Neural cell (in vitro differentiated cells): ENCODE results near the gene SFI1. TPM values are rescaled to one million over a fixed set of nuclear protein-coding genes. Genes with fewer than 3 reads are reported as not detected.

ENCODE experiments used
- H2AFZ ChIP-seq: fragments of 200-600, 300-800 bp; sonication (generic), shearing (Covaris generic); 2 replicates; pipeline ENCODE4 v1.6.0; 2014; ENCODE audit warnings: low read depth, mild to moderate bottlenecking, antibody characterized with exemption, low read length, moderate library complexity
- H3F3A ChIP-seq: fragments of 200-600 bp; shearing (Covaris generic); 2 replicates; pipeline ENCODE4 v1.6.1; 2016; ENCODE audit warnings: mild to moderate bottlenecking, moderate library complexity, mixed read lengths, antibody characterized with exemption, low read length; ENCODE audit not compliant: insufficient read depth, poor library complexity, severe bottlenecking
- H3K27ac ChIP-seq: fragments of 200-600, 300-800 bp; sonication (generic), shearing (Covaris generic); 2 replicates; pipeline ENCODE4 v1.5.1; 2014; ENCODE audit warnings: mild to moderate bottlenecking, low read length, moderate library complexity
- H3K27me3 ChIP-seq: fragments of 300-800, 200-600 bp; sonication (generic), shearing (Covaris generic); 2 replicates; pipeline ENCODE4 v1.6.0; 2014; ENCODE audit warnings: mild to moderate bottlenecking, low read depth, low read length, moderate library complexity; ENCODE audit not compliant: insufficient read depth
- H3K36me3 ChIP-seq: fragments of 300-800, 200-600 bp; sonication (generic), shearing (Covaris generic); 2 replicates; pipeline ENCODE4 v1.5.1; 2014; ENCODE audit warnings: mild to moderate bottlenecking, antibody characterized with exemption, low read length, moderate library complexity; ENCODE audit not compliant: insufficient read depth
- H3K4me2 ChIP-seq: fragments of 300-800, 200-600 bp; sonication (generic), shearing (Covaris generic); 2 replicates; pipeline ENCODE4 v1.6.0; 2014; ENCODE audit warnings: mild to moderate bottlenecking, low read length
- H3K4me3 ChIP-seq: fragments of 300-800, 200-600 bp; sonication (generic), shearing (Covaris generic); 2 replicates; pipeline ENCODE4 v1.5.1; 2014; ENCODE audit warnings: mild to moderate bottlenecking, low read length, moderate library complexity
- H3K79me2 ChIP-seq: fragments of 200-600 bp; shearing (Covaris generic); replicated peaks from 2 replicates; pipeline ENCODE4 v1.6.0; 2014; ENCODE audit warnings: mild to moderate bottlenecking, low read length, moderate library complexity; ENCODE audit not compliant: insufficient read depth
- H3K9ac ChIP-seq: fragments of 300-800, 200-600 bp; sonication (generic), shearing (Covaris generic); 2 replicates; pipeline ENCODE4 v1.6.1; 2016; ENCODE audit warnings: mild to moderate bottlenecking, low read length, mixed read lengths
- H3K9me2 ChIP-seq: fragments of 200-600 bp; shearing (Covaris generic); 2 replicates; pipeline ENCODE4 v1.6.1; 2016; ENCODE audit warnings: mild to moderate bottlenecking, low read length, mixed read lengths; ENCODE audit not compliant: insufficient read depth
- H3K9me3 ChIP-seq: fragments of 200-600, 300-800 bp; sonication (generic), shearing (Covaris generic); 2 replicates; pipeline ENCODE4 v1.6.1; 2016; ENCODE audit warnings: mild to moderate bottlenecking, mixed run types, low read length, moderate library complexity, mixed read lengths
- H4K20me1 ChIP-seq: fragments of 200-600 bp; shearing (Covaris generic); 2 replicates; pipeline ENCODE4 v1.6.1; 2016; ENCODE audit warnings: mild to moderate bottlenecking, mixed run types; ENCODE audit not compliant: insufficient read depth
- EP300 ChIP-seq: fragments of 450-650 bp; conservative IDR thresholded peaks from 2 replicates; pipeline ENCODE4 v1.6.1; 2014; ENCODE audit warnings: antibody characterized with exemption, mild to moderate bottlenecking, moderate library complexity; ENCODE audit not compliant: poor library complexity, severe bottlenecking
- EZH2 ChIP-seq: fragments of 200-600, 300-800 bp; shearing (Covaris generic), sonication (generic); IDR thresholded peaks from 2 replicates; pipeline ENCODE4 v1.6.1; 2014; ENCODE audit warnings: antibody characterized with exemption, low read length, borderline replicate concordance, mild to moderate bottlenecking; ENCODE audit not compliant: insufficient read depth, poor library complexity, severe bottlenecking
- MXI1 ChIP-seq: fragments of 450-650 bp; conservative IDR thresholded peaks from 2 replicates; pipeline ENCODE4 v1.6.1; 2014; ENCODE audit warnings: antibody characterized with exemption, mild to moderate bottlenecking; ENCODE audit not compliant: poor library complexity, severe bottlenecking
- POLR2AphosphoS5 ChIP-seq: IDR thresholded peaks from 2 replicates; pipeline ENCODE4 v1.6.1; 2012
- RAD21 ChIP-seq: fragments of 450-650 bp; conservative IDR thresholded peaks from 2 replicates; pipeline ENCODE4 v1.6.1; 2014; ENCODE audit warnings: antibody characterized with exemption, mild to moderate bottlenecking, moderate library complexity
- REST ChIP-seq: IDR thresholded peaks from 2 replicates; pipeline ENCODE4 v1.6.1; 2012; ENCODE audit warnings: borderline replicate concordance
- SMC3 ChIP-seq: fragments of 450-650 bp; conservative IDR thresholded peaks from 2 replicates; pipeline ENCODE4 v1.6.1; 2014; ENCODE audit warnings: antibody characterized with exemption, mild to moderate bottlenecking, moderate library complexity; ENCODE audit not compliant: poor library complexity
- TAF1 ChIP-seq: IDR thresholded peaks from 2 replicates; pipeline ENCODE4 v1.6.1; 2012; ENCODE audit warnings: low read depth
- polyA plus RNA-seq: library from polyadenylated mRNA; depleted of rRNA; stranded (reverse); fragments of >200 nt; gene quantifications from 2 replicates; pipeline ENCODE4 v1.2.3, GENCODE V29; 2014
- TF ChIP-seq, protein P1 (sequence below): fragments of 450-650 bp; IDR thresholded peaks from 2 replicates; pipeline ENCODE4 v1.5.1; 2014; ENCODE audit warnings: antibody characterized with exemption, mild to moderate bottlenecking, moderate library complexity; ENCODE audit not compliant: poor library complexity, severe bottlenecking

Gene SFI1
- polyA plus RNA-seq, 1 donor from 2014 or later: 19.9 TPM

GRCh38 chr22:31544481-31545480, 48.4 kb downstream of the SFI1 start:
- Histone ChIP-seq H3K79me2 (no peaks in the 10 kb centered on the region), H3K27me3 (no peaks in the 10 kb centered on the region), H2AFZ (no peak overlapping the region), H3K36me3 (no peaks in the 10 kb centered on the region), H4K20me1 (no peaks in the 10 kb centered on the region), H3K9ac (no peak overlapping the region), H3K27ac (no peak overlapping the region), H3K4me2 (no peak overlapping the region), H3K9me2 (no peaks in the 10 kb centered on the region), H3K9me3 (no peaks in the 10 kb centered on the region), H3F3A (no peaks in the 10 kb centered on the region), H3K4me3 (no peak overlapping the region)
- TF ChIP-seq EP300: no peak
- TF ChIP-seq, protein P1, sequence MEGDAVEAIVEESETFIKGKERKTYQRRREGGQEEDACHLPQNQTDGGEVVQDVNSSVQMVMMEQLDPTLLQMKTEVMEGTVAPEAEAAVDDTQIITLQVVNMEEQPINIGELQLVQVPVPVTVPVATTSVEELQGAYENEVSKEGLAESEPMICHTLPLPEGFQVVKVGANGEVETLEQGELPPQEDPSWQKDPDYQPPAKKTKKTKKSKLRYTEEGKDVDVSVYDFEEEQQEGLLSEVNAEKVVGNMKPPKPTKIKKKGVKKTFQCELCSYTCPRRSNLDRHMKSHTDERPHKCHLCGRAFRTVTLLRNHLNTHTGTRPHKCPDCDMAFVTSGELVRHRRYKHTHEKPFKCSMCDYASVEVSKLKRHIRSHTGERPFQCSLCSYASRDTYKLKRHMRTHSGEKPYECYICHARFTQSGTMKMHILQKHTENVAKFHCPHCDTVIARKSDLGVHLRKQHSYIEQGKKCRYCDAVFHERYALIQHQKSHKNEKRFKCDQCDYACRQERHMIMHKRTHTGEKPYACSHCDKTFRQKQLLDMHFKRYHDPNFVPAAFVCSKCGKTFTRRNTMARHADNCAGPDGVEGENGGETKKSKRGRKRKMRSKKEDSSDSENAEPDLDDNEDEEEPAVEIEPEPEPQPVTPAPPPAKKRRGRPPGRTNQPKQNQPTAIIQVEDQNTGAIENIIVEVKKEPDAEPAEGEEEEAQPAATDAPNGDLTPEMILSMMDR: no peak
- no peak for TF ChIP-seq TAF1
- no peak for TF ChIP-seq POLR2AphosphoS5
- TF ChIP-seq SMC3: no peak

- Histone ChIP-seq H4K20me1 (no peaks in the 10 kb centered on the region), H3K79me2 (no peaks in the 10 kb centered on the region), H3K9ac (no peak overlapping the region), H3K36me3 (no peaks in the 10 kb centered on the region), H2AFZ (no peak overlapping the region), H3F3A (no peaks in the 10 kb centered on the region), H3K9me2 (no peaks in the 10 kb centered on the region), H3K9me3 (no peaks in the 10 kb centered on the region), H3K4me3 (no peak overlapping the region), H3K27ac (no peak overlapping the region), H3K27me3 (no peaks in the 10 kb centered on the region), H3K4me2 (no peak overlapping the region)
- TF ChIP-seq EZH2: no peak
- no peak for TF ChIP-seq RAD21
- TF ChIP-seq SMC3: no peak
- no peak for TF ChIP-seq MXI1
- TF ChIP-seq REST: no peak
- TF ChIP-seq POLR2AphosphoS5: no peak
- no peak for TF ChIP-seq EP300
- TF ChIP-seq TAF1: no peak
- TF ChIP-seq, protein P1: no peak
Observed at GRCh38 chr22:31550871-31551370, 54.6 kb downstream of the SFI1 start.
